ENCODE measurements around the gene SPATC1L.

Gene SPATC1L

GRCh38 chr21:46119144-46119636, 65.1 kb downstream of the SPATC1L start:
- no peak for DNase-seq (ENCODE audit: low spot score)

- no peak for DNase-seq (ENCODE audit: low spot score)
Measured at GRCh38 chr21:46118316-46119143, 65.7 kb downstream of the SPATC1L start.

GRCh38 chr21:46117586-46118315, 66.5 kb downstream of the SPATC1L start:
- no peak for DNase-seq (ENCODE audit: low spot score)

GRCh38 chr21:46116776-46117585, 67.3 kb downstream of the SPATC1L start:
- peak; percentile 62 for DNase-seq (ENCODE audit: low spot score)

GRCh38 chr21:46116189-46116775, 68.0 kb downstream of the SPATC1L start:
- no peak for DNase-seq (ENCODE audit: low spot score)

GRCh38 chr21:46115441-46116188, 68.6 kb downstream of the SPATC1L start:
- no peak for DNase-seq (ENCODE audit: low spot score)

- no peak for DNase-seq (ENCODE audit: low spot score)
Measured at GRCh38 chr21:46114963-46115362, 69.3 kb downstream of the SPATC1L start.

- no peak for DNase-seq (ENCODE audit: low spot score)
Measured at GRCh38 chr21:46113497-46114176, 70.6 kb downstream of the SPATC1L start.

- no peak for DNase-seq (ENCODE audit: low spot score)
Measured at GRCh38 chr21:46112725-46113215, 71.5 kb downstream of the SPATC1L start.

GRCh38 chr21:46111857-46112724, 72.2 kb downstream of the SPATC1L start:
- no peak for DNase-seq (ENCODE audit: low spot score)

- DNase-seq (ENCODE audit: low spot score), result no peak
Measured at GRCh38 chr21:46111193-46111571, 73.1 kb downstream of the SPATC1L start.
